HCT116 (cell line): ENCODE measurements around the gene GON4L.

Experiments used
- EGR1 ChIP-seq: IDR thresholded peaks from 2 replicates; pipeline ENCODE4 v1.6.1; 2012; ENCODE audit warnings: low read depth
- ELF1 ChIP-seq: IDR thresholded peaks from 2 replicates; pipeline ENCODE4 v1.6.1; 2012; ENCODE audit warnings: low read depth, borderline replicate concordance
- EZH2 ChIP-seq: fragments of 200-600 bp; sonication (generic); IDR thresholded peaks from 2 replicates; pipeline ENCODE4 v1.6.1; 2017; ENCODE audit warnings: antibody characterized with exemption, mixed run types
- JUND ChIP-seq: IDR thresholded peaks from 2 replicates; pipeline ENCODE4 v1.6.1; 2012
- POLR2A ChIP-seq: IDR thresholded peaks from 2 replicates; pipeline ENCODE4 v1.7.0; 2011; ENCODE audit warnings: borderline replicate concordance; ENCODE audit not compliant: insufficient read depth, insufficient read length; ENCODE audit errors: extremely low read depth
- RAD21 ChIP-seq: IDR thresholded peaks from 2 replicates; pipeline ENCODE4 v1.6.1; 2012; ENCODE audit warnings: low read depth, mild to moderate bottlenecking
- SIN3A ChIP-seq: IDR thresholded peaks from 2 replicates; pipeline ENCODE4 v1.6.1; 2012; ENCODE audit warnings: low read depth
- SP1 ChIP-seq: IDR thresholded peaks from 2 replicates; pipeline ENCODE4 v1.6.1; 2012; ENCODE audit warnings: low read depth
- TCF7L2 ChIP-seq: IDR thresholded peaks from 2 replicates; pipeline ENCODE4 v1.7.0; 2011; ENCODE audit warnings: borderline replicate concordance, inconsistent platforms; ENCODE audit not compliant: insufficient read depth, insufficient read length; ENCODE audit errors: extremely low read depth
- YY1 ChIP-seq: IDR thresholded peaks from 2 replicates; pipeline ENCODE4 v1.6.1; 2011; ENCODE audit warnings: low read length, low read depth, moderate library complexity, mild to moderate bottlenecking; ENCODE audit not compliant: insufficient replicate concordance; ENCODE audit errors: extremely low read depth
- TF ChIP-seq, protein P1 (sequence below), 3 experiments: fragments of 200-600 bp in 1 of 3; sonication (generic) in 1 of 3; IDR thresholded peaks in 2 of 3; conservative IDR thresholded peaks in 1 of 3; 2 replicates each; pipeline ENCODE4 v1.5.1; 2012 to 2017; ENCODE audit warnings: low read depth in 2 of 3, low read length in 2 of 3, antibody characterized with exemption in 1 of 3, borderline replicate concordance in 1 of 3, control low read depth in 1 of 3, mild to moderate bottlenecking in 1 of 3, mixed read lengths in 1 of 3, mixed run types in 1 of 3, moderate library complexity in 1 of 3; ENCODE audit not compliant: insufficient read depth in 1 of 3
- TF ChIP-seq, protein P2 (sequence below): IDR thresholded peaks from 2 replicates; pipeline ENCODE4 v1.6.1; 2011; ENCODE audit warnings: mild to moderate bottlenecking, low read length, moderate library complexity; ENCODE audit not compliant: insufficient replicate concordance; ENCODE audit errors: extremely low read depth

- TF ChIP-seq, protein P1, sequence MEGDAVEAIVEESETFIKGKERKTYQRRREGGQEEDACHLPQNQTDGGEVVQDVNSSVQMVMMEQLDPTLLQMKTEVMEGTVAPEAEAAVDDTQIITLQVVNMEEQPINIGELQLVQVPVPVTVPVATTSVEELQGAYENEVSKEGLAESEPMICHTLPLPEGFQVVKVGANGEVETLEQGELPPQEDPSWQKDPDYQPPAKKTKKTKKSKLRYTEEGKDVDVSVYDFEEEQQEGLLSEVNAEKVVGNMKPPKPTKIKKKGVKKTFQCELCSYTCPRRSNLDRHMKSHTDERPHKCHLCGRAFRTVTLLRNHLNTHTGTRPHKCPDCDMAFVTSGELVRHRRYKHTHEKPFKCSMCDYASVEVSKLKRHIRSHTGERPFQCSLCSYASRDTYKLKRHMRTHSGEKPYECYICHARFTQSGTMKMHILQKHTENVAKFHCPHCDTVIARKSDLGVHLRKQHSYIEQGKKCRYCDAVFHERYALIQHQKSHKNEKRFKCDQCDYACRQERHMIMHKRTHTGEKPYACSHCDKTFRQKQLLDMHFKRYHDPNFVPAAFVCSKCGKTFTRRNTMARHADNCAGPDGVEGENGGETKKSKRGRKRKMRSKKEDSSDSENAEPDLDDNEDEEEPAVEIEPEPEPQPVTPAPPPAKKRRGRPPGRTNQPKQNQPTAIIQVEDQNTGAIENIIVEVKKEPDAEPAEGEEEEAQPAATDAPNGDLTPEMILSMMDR (IDR thresholded peaks at IDR 0.05 in 2 of 3, conservative IDR thresholded peaks at IDR 0.05 in 1 of 3; ENCODE audit: borderline replicate concordance in 1 of 3, insufficient read depth in 1 of 3, low read depth in 2 of 3, low read length in 2 of 3) = no peak
- no peak for TF ChIP-seq SP1
- TF ChIP-seq, protein P2, sequence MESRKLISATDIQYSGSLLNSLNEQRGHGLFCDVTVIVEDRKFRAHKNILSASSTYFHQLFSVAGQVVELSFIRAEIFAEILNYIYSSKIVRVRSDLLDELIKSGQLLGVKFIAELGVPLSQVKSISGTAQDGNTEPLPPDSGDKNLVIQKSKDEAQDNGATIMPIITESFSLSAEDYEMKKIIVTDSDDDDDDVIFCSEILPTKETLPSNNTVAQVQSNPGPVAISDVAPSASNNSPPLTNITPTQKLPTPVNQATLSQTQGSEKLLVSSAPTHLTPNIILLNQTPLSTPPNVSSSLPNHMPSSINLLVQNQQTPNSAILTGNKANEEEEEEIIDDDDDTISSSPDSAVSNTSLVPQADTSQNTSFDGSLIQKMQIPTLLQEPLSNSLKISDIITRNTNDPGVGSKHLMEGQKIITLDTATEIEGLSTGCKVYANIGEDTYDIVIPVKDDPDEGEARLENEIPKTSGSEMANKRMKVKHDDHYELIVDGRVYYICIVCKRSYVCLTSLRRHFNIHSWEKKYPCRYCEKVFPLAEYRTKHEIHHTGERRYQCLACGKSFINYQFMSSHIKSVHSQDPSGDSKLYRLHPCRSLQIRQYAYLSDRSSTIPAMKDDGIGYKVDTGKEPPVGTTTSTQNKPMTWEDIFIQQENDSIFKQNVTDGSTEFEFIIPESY = no peak
- no peak for TF ChIP-seq EZH2
- no peak for TF ChIP-seq POLR2A
- no peak for TF ChIP-seq SIN3A
- TF ChIP-seq EGR1 = no peak
- TF ChIP-seq ELF1 = no peak
- TF ChIP-seq JUND = no peak
- no peak for TF ChIP-seq TCF7L2
- TF ChIP-seq RAD21 = no peak
- no peak for TF ChIP-seq YY1
Observed at GRCh38 chr1:155900161-155900560, 43.1 kb upstream of the GON4L start.
